Measurements from ENCODE around the gene DCST1. TPM values are rescaled to one million over a fixed set of nuclear protein-coding genes. Genes with fewer than 3 reads are reported as not detected.

The DCST1 gene
- total RNA-seq, 1 experiment from 2014 or later: 0.32 TPM

DNA sequence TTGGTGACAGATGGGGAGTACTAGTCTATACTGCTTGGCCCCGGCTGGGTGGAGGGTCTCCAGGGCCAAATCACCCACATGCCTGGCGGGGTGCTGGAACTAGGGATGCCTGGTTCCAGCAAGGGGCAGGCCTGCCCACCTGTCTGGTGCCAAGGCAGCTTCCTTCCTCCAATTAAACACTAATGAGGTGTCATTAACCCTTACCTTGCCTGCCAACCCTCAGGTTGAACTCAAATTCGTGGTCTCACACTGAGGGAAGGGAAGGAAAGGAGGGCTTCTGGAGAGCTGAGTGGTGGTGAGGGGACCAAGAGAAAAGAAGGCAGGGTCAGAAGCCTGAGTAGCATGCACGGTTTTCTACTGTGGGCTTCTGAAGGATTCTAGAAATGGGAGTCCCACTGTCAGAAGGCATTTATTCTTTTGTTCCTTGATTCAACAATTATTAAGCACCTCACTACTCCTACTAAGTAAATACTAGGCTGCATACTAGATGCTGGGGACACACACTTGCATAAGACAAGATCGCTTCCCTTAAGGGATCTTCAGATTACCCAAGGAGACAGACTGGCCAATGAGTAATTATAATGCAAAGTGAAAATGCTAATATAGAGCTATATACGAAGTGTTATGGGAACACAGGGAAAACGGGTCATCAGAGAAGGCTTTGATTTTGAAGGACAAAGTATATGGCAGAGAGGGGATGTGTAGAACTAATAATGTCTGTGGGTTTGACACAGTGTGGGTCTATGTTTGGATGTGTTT lies 39.1 kb downstream of the DCST1 start:
- Histone ChIP-seq H3K36me3 (ENCODE audit: control insufficient read depth in 1 of 2, insufficient read depth in 2 of 2, low read length in 2 of 2) (peaks cover 0 to 8% of the 10 kb centered on the region in 2 experiments; a peak in 2 of 4 replicates), H3K79me2 (ENCODE audit: insufficient read depth, low read length) (no peaks in the 10 kb centered on the region), H3K4me1 (ENCODE audit: control insufficient read depth in 1 of 2, insufficient read depth in 2 of 2, low read length in 2 of 2) (peaks cover 12 to 27% of the 10 kb centered on the region in 2 experiments), H3K9me2 (ENCODE audit: insufficient read depth) (no peaks in the 10 kb centered on the region), H2AFZ (ENCODE audit: low read depth, low read length, poor library complexity, severe bottlenecking) (no peak overlapping the region), H3K9ac (ENCODE audit: low read length) (no peak overlapping the region), H3K9me3 (ENCODE audit: control insufficient read depth in 1 of 2, insufficient read depth in 1 of 2, low read depth in 1 of 2, low read length in 2 of 2) (no peaks in the 10 kb centered on the region), H3K4me2 (ENCODE audit: low read length) (no peak overlapping the region), H3K4me3 (replicated peaks in 1 of 2; ENCODE audit: low read depth in 1 of 2, low read length in 2 of 2) (no peak overlapping the region), H3K27me3 (ENCODE audit: insufficient read depth, low read length) (no peaks in the 10 kb centered on the region), H3K27ac (ENCODE audit: low read depth, low read length) (no peak overlapping the region), H4K20me1 (ENCODE audit: insufficient read depth) (no peaks in the 10 kb centered on the region)
- POLR2A ChIA-PET: no interaction called here
- TF ChIP-seq POLR2A (IDR thresholded peaks at IDR 0.05; ENCODE audit: borderline replicate concordance, extremely low read depth, insufficient read depth, insufficient read length) (no peak), SP1 (IDR thresholded peaks at IDR 0.05; ENCODE audit: low read depth) (no peak), TCF7L2 (IDR thresholded peaks at IDR 0.05; ENCODE audit: borderline replicate concordance, extremely low read depth, insufficient read depth, insufficient read length) (no peak), SRF (IDR thresholded peaks at IDR 0.05; ENCODE audit: low read depth) (no peak), YY1 (IDR thresholded peaks at IDR 0.05; ENCODE audit: extremely low read depth, insufficient replicate concordance, low read depth, low read length) (no peak), JUND (IDR thresholded peaks at IDR 0.05) (no peak), CBX3 (IDR thresholded peaks at IDR 0.05; ENCODE audit: low read depth) (no peak), RAD21 (IDR thresholded peaks at IDR 0.05; ENCODE audit: low read depth) (no peak), EZH2 (IDR thresholded peaks at IDR 0.05) (no peak), EZH2phosphoT487 (IDR thresholded peaks at IDR 0.05; ENCODE audit: borderline replicate concordance) (no peak), SIN3A (IDR thresholded peaks at IDR 0.05; ENCODE audit: low read depth) (no peak), EGR1 (IDR thresholded peaks at IDR 0.05; ENCODE audit: low read depth) (no peak), ELF1 (IDR thresholded peaks at IDR 0.05; ENCODE audit: borderline replicate concordance, low read depth) (no peak), FOSL1 (IDR thresholded peaks at IDR 0.05; ENCODE audit: low read depth) (no peak), ZFX (IDR thresholded peaks at IDR 0.05) (no peak)
- TF ChIP-seq, protein P1, sequence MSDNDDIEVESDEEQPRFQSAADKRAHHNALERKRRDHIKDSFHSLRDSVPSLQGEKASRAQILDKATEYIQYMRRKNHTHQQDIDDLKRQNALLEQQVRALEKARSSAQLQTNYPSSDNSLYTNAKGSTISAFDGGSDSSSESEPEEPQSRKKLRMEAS (IDR thresholded peaks at IDR 0.05): no peak
- TF ChIP-seq, protein P2, sequence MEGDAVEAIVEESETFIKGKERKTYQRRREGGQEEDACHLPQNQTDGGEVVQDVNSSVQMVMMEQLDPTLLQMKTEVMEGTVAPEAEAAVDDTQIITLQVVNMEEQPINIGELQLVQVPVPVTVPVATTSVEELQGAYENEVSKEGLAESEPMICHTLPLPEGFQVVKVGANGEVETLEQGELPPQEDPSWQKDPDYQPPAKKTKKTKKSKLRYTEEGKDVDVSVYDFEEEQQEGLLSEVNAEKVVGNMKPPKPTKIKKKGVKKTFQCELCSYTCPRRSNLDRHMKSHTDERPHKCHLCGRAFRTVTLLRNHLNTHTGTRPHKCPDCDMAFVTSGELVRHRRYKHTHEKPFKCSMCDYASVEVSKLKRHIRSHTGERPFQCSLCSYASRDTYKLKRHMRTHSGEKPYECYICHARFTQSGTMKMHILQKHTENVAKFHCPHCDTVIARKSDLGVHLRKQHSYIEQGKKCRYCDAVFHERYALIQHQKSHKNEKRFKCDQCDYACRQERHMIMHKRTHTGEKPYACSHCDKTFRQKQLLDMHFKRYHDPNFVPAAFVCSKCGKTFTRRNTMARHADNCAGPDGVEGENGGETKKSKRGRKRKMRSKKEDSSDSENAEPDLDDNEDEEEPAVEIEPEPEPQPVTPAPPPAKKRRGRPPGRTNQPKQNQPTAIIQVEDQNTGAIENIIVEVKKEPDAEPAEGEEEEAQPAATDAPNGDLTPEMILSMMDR (IDR thresholded peaks at IDR 0.05 in 2 of 3, conservative IDR thresholded peaks at IDR 0.05 in 1 of 3; ENCODE audit: borderline replicate concordance in 1 of 3, insufficient read depth in 1 of 3, low read depth in 2 of 3, low read length in 2 of 3): no peak
- TF ChIP-seq, protein P3, sequence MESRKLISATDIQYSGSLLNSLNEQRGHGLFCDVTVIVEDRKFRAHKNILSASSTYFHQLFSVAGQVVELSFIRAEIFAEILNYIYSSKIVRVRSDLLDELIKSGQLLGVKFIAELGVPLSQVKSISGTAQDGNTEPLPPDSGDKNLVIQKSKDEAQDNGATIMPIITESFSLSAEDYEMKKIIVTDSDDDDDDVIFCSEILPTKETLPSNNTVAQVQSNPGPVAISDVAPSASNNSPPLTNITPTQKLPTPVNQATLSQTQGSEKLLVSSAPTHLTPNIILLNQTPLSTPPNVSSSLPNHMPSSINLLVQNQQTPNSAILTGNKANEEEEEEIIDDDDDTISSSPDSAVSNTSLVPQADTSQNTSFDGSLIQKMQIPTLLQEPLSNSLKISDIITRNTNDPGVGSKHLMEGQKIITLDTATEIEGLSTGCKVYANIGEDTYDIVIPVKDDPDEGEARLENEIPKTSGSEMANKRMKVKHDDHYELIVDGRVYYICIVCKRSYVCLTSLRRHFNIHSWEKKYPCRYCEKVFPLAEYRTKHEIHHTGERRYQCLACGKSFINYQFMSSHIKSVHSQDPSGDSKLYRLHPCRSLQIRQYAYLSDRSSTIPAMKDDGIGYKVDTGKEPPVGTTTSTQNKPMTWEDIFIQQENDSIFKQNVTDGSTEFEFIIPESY (IDR thresholded peaks at IDR 0.05; ENCODE audit: extremely low read depth, insufficient replicate concordance, low read length): no peak
- TF ChIP-seq, protein P4, sequence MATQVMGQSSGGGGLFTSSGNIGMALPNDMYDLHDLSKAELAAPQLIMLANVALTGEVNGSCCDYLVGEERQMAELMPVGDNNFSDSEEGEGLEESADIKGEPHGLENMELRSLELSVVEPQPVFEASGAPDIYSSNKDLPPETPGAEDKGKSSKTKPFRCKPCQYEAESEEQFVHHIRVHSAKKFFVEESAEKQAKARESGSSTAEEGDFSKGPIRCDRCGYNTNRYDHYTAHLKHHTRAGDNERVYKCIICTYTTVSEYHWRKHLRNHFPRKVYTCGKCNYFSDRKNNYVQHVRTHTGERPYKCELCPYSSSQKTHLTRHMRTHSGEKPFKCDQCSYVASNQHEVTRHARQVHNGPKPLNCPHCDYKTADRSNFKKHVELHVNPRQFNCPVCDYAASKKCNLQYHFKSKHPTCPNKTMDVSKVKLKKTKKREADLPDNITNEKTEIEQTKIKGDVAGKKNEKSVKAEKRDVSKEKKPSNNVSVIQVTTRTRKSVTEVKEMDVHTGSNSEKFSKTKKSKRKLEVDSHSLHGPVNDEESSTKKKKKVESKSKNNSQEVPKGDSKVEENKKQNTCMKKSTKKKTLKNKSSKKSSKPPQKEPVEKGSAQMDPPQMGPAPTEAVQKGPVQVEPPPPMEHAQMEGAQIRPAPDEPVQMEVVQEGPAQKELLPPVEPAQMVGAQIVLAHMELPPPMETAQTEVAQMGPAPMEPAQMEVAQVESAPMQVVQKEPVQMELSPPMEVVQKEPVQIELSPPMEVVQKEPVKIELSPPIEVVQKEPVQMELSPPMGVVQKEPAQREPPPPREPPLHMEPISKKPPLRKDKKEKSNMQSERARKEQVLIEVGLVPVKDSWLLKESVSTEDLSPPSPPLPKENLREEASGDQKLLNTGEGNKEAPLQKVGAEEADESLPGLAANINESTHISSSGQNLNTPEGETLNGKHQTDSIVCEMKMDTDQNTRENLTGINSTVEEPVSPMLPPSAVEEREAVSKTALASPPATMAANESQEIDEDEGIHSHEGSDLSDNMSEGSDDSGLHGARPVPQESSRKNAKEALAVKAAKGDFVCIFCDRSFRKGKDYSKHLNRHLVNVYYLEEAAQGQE (IDR thresholded peaks at IDR 0.05; ENCODE audit: low read depth): no peak
- TF ChIP-seq, protein P5, sequence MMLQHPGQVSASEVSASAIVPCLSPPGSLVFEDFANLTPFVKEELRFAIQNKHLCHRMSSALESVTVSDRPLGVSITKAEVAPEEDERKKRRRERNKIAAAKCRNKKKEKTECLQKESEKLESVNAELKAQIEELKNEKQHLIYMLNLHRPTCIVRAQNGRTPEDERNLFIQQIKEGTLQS (IDR thresholded peaks at IDR 0.05): no peak
- intact Hi-C loops (cut with micrococcal nuclease): no loop called here
- DNase-seq (ENCODE audit: low read depth, low spot score) (no peak), ATAC-seq (no peak)
- RAD21 ChIA-PET (ENCODE audit: low non-redundant PET in 1 of 2, low total read pairs in 2 of 2, uncharacterized antibody in 2 of 2, unreplicated experiment in 2 of 2): no interaction called here
- CTCF ChIA-PET: interaction anchor here (1.5 kb wide), 1 partner anchor 11 kb away, joined by 3 read pairs; no protein-coding TSS in a partner anchor
- no TSS peak for BruUV-seq (replicated peaks)
